Skeletal muscle tissue (tissue), 4 donors: ENCODE measurements around the gene SNUPN. TPM values are rescaled to one million over a fixed set of nuclear protein-coding genes. Genes with fewer than 3 reads are reported as not detected.

Source experiments
- H3K27ac ChIP-seq: one replicate; pipeline ENCODE4 v1.7.0; 2013; ENCODE audit warnings: mild to moderate bottlenecking, low read depth, low read length, inconsistent platforms
- H3K27me3 ChIP-seq, 3 donors: one replicate each; pipeline ENCODE4 v1.7.0; 2013; ENCODE audit warnings: low read length in 3 of 3; ENCODE audit not compliant: control insufficient read depth in 3 of 3, insufficient read depth in 3 of 3
- H3K36me3 ChIP-seq, 3 donors: one replicate each; pipeline ENCODE4 v1.7.0; 2013; ENCODE audit warnings: low read length in 3 of 3; ENCODE audit not compliant: control insufficient read depth in 3 of 3, insufficient read depth in 3 of 3
- H3K4me1 ChIP-seq, 3 donors: one replicate each; pipeline ENCODE4 v1.7.0; 2013; ENCODE audit warnings: low read length in 3 of 3, mild to moderate bottlenecking in 3 of 3; ENCODE audit not compliant: control insufficient read depth in 3 of 3, insufficient read depth in 3 of 3
- H3K4me3 ChIP-seq, 3 donors: one replicate each; pipeline ENCODE4 v1.7.0; 2013; ENCODE audit warnings: low read length in 3 of 3
- H3K9ac ChIP-seq, 3 donors: one replicate each; pipeline ENCODE4 v1.7.0; 2013; ENCODE audit warnings: low read length in 3 of 3, mild to moderate bottlenecking in 3 of 3, moderate library complexity in 2 of 3, low read depth in 1 of 3
- H3K9me3 ChIP-seq, 3 donors: one replicate each; pipeline ENCODE4 v1.7.0; 2013; ENCODE audit warnings: low read length in 3 of 3; ENCODE audit not compliant: control insufficient read depth in 3 of 3
- total RNA-seq: library from RNA; depleted of rRNA; stranded (reverse); fragments of >200 nt; gene quantifications from one replicate; pipeline ENCODE4 v1.2.3, GENCODE V29; 2014
- donor health status: Osteomylitis.

SNUPN gene
- 18.3 TPM for total RNA-seq

DNA sequence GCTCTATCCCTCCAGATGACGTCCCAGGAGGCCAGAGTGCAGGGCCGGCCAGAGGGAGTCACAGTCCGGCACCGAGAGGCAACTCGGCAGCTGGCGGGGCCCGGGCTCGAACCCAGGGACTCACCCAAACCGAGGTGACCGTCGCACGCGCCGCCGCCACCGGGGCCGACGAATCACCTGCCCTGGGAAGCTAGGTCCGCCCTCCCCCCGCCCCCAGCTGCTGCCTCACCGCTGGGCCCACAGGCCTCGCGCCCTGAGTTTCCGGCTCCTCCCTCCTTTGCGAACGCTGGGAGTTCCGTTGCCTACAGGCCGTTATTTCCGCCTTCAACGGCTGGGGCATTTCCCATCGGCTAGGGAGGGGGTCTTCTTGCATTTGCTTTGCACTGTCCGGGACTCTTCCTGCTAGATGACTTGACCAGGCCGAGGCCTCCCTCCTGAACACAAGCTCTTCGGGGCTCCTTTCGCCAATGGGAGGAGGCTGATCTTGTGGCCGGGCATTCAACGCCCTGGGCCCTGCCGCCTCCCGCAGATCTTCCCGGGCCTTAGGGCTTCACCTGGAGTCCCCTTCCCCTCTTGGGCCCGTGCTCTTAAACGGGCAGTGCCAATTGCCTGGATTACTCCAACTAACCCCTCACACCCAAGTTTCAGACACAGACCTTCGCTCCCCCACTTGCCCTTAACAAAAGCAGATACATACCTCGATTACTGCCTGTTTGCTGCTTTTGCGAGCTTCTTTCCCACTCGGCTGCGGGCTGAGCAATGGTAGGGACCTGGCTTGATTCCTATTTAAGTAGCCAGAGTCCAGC, at the start of gene SNUPN:
TSS of gene SNUPN (minus strand) at position 184 of the 806 bp plus-strand sequence. CDS start 4,674 bp downstream, outside the sequence.
- Histone ChIP-seq H3K27ac (peak within 1 kb of the TSS; percentile 93), H3K9me3 (no peaks in the 10 kb centered on the region), H3K4me1 (peaks cover 2 to 9% (median 7%) of the 10 kb centered on the region in 3 donors)

DNA sequence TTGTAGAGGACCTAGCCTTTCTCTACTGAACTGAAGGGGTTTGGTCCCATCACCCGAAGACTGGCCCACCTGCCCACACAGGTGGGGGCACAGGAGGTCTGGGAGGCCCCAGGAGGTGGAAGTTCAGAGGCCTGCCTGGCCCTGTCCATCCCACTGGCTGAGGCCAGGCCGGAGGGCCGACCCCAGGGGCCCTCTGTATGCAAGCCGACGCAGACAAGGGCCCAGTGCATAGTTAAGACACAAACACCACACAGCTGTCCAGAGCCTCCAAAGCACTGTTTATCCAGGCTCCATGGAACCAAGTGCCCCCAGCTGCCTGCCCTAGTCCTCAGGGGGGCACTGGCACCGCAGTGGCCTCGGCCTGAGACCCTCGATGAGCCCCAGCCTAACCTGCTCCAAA, 48.8 kb upstream of the SNUPN start:
- H3K9me3 ChIP-seq = no peaks in the 10 kb centered on the region
- peaks cover 44 to 56% (median 49%) of the 10 kb centered on the region in 3 donors for H3K4me1 ChIP-seq
- no peak overlapping the region for H3K9ac ChIP-seq
- H3K27me3 ChIP-seq = no peaks in the 10 kb centered on the region
- H3K4me3 ChIP-seq = no peak overlapping the region
- H3K27ac ChIP-seq = no peak overlapping the region
- peaks cover 2 to 11% (median 2%) of the 10 kb centered on the region in 3 donors for H3K36me3 ChIP-seq

More for the DNA sequence above, at the start of gene SNUPN:
- Histone ChIP-seq H3K36me3 (no peaks in the 10 kb centered on the region), H3K27me3 (no peaks in the 10 kb centered on the region), H3K4me3 (peak within 1 kb of the TSS; percentile 90 to 96 (median 93)), H3K9ac (peak within 1 kb of the TSS; percentile 94 to 98 (median 97))

GRCh38 chr15:75673426-75674235, 48.1 kb upstream of the SNUPN start:
- H3K27me3 ChIP-seq = no peaks in the 10 kb centered on the region
- H3K36me3 ChIP-seq = peaks cover 0 to 7% (median 2%) of the 10 kb centered on the region in 3 donors
- no peaks in the 10 kb centered on the region for H3K9me3 ChIP-seq
- peak overlapping the region; percentile 64 for H3K27ac ChIP-seq
- H3K4me1 ChIP-seq = peaks cover 44 to 56% (median 49%) of the 10 kb centered on the region in 3 donors
- H3K9ac ChIP-seq = peak overlapping the region; percentile 22 to 66 (median 29)
- H3K4me3 ChIP-seq = peak overlapping the region in 1 of 3 donors; percentile 13

DNA sequence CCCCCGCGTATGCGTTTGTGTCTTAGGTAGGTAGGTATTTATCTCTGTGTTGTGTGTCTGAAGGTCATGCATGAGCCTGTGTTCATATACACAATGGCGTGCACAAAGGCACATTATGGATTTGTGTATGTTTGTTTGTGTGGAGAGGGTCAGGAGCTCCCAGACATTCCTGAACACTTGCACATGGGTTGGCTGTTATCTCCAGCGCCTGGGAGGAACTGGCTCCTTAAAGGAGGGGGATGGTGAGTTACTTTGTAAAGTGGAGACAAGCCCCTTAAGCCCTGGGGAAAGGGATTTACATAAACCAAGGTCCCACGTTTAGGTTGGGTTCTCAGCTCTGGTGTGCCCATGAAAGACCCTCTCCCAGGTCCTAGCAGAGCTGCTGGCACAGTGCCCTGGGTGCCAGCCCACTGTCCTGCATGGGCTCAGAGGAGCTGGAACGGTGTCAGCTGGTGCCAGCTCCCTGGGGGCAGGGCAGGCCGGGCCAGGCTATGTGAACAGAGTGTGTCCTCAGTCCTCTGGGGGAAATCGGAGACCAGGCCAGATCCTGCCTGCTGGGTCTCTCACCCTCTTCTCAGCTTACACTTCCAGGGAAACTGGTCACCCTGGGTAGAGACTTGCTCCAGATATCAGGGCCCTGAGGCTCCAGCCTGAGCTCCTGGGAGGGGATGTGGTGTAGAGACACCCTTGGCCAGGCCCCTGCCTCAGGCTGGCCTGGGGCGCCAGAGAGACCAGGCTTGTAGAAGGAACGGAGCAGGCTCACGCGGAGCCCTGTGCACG, 47.3 kb upstream of the SNUPN start:
- H3K9ac ChIP-seq = peak overlapping the region; percentile 22 to 66 (median 29)
- peak overlapping the region in 2 of 3 donors; percentile 4 to 13 for H3K4me3 ChIP-seq
- peak overlapping the region; percentile 64 for H3K27ac ChIP-seq
- H3K27me3 ChIP-seq = no peaks in the 10 kb centered on the region
- peaks cover 0 to 7% (median 2%) of the 10 kb centered on the region in 3 donors for H3K36me3 ChIP-seq
- H3K4me1 ChIP-seq = peaks cover 45 to 56% (median 50%) of the 10 kb centered on the region in 3 donors
- H3K9me3 ChIP-seq = no peaks in the 10 kb centered on the region

- peaks cover 53 to 64% (median 59%) of the 10 kb centered on the region in 3 donors for H3K4me1 ChIP-seq
- no peaks in the 10 kb centered on the region for H3K27me3 ChIP-seq
- no peaks in the 10 kb centered on the region for H3K9me3 ChIP-seq
These were observed 46.4 kb upstream of the SNUPN start for GRCh38 chr15:75671730-75672602.

DNA sequence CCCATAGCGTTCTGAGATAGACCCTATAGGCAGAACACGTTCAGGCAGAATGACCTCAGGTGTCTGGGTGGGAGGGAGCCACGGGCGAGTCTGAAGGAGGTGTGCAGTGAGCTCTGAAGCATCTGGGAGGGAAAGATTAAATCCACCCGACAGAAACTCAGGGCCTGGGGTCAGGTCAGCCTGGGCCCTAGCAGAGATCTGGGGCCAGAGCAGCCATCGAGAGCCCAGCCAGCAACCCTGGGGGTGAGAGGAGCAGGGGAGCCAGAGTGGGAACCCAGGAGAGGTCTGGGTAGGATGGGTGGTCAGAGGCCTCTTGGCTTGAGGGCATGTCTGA, 44.3 kb upstream of the SNUPN start:
- Histone ChIP-seq H3K27me3 (no peaks in the 10 kb centered on the region), H3K4me3 (no peak overlapping the region), H3K4me1 (peaks cover 49 to 57% (median 53%) of the 10 kb centered on the region in 3 donors), H3K27ac (no peak overlapping the region), H3K36me3 (no peaks in the 10 kb centered on the region), H3K9ac (no peak overlapping the region), H3K9me3 (no peaks in the 10 kb centered on the region)

More at GRCh38 chr15:75671730-75672602, 46.4 kb upstream of the SNUPN start:
- Histone ChIP-seq H3K36me3 (no peaks in the 10 kb centered on the region), H3K27ac (peak overlapping the region; percentile 13), H3K4me3 (no peak overlapping the region), H3K9ac (no peak overlapping the region)

DNA sequence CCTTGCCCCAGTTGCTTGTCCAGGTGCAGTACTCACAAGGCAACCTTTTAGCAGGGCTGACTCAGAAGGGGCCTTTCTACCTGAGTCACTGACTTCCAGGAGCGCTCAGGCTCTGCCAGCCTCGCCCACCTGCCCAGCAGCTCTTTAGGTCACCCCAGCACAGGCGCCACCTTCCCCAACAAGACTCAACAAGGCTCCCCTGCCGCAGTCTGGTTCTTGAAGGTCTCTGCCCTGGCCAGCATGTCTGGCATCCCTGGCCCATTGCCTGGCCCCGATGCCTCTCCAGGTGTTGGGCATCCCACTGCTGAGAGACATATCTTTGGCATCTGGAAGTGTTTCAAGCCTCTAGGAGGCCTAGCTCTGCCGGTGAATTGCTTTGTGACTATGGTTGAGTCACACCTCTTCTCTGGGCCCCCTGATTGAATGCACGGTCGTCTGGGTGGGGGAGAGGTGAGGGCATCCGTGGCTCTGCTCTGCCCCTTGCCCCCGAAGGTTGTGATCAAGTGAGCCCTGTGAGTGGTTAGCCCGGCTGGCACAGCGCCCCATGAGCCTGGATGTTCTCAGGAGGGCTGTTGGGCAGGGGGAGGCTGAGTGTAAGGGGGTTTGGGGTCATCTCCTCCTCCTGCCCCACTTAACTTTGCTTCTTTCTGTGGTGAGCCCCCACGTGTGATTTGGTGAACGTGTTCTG, 43.8 kb upstream of the SNUPN start:
- H3K4me1 ChIP-seq = peaks cover 44 to 52% (median 48%) of the 10 kb centered on the region in 3 donors
- no peak overlapping the region for H3K4me3 ChIP-seq
- no peaks in the 10 kb centered on the region for H3K27me3 ChIP-seq
- H3K36me3 ChIP-seq = no peaks in the 10 kb centered on the region
- H3K9ac ChIP-seq = no peak overlapping the region
- H3K9me3 ChIP-seq = no peaks in the 10 kb centered on the region
- H3K27ac ChIP-seq = no peak overlapping the region

DNA sequence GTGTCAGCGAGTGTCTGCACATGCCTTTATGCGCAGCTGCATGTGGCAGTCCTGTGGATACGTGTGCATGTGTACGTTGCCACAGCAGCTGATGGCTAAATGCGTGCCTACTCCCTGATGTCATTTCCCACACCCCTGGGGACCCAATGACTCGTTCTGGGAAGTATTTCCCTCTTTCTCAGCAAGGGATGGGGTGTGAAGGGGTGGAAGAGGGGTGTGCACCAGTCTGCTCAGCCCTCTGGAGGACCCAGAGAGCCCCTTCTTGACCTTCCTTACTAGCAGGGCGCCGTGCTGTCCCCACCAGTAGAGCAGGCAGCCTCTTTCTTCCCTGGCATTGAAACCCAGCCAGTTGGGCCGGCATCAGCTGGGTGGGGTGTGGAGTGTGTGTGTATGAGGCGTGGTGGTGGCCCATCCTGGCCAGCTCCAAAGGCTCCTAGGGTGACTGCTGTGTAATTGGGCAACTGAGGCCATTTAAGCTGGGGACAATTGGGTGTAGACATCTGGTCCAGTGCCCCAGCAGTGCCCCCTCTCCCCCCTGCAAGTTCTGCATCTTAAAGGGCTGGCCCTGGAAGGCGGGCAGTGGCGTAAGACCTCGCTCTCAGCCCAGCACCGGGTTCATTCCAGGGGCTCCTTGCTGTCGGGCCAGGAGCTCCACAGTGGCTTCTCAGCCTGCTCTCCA, 41.4 kb upstream of the SNUPN start:
- H3K9me3 ChIP-seq = no peaks in the 10 kb centered on the region
- peak overlapping the region in 1 of 3 donors; percentile 35 for H3K4me3 ChIP-seq
- peaks cover 0 to 4% (median 3%) of the 10 kb centered on the region in 3 donors for H3K36me3 ChIP-seq
- H3K9ac ChIP-seq = peak overlapping the region in 1 of 3 donors; percentile 57
- H3K4me1 ChIP-seq = peaks cover 20 to 28% (median 25%) of the 10 kb centered on the region in 3 donors
- no peaks in the 10 kb centered on the region for H3K27me3 ChIP-seq
- H3K27ac ChIP-seq = peak overlapping the region; percentile 74
